ENCODE results near the gene LIN7A. TPM values are rescaled to one million over a fixed set of nuclear protein-coding genes. Genes with fewer than 3 reads are reported as not detected.

Gene LIN7A, protein sequence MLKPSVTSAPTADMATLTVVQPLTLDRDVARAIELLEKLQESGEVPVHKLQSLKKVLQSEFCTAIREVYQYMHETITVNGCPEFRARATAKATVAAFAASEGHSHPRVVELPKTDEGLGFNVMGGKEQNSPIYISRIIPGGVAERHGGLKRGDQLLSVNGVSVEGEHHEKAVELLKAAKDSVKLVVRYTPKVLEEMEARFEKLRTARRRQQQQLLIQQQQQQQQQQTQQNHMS
- polyA plus RNA-seq (2011; rRNA removed), result 8.1 and 10.4 TPM in 2 replicates
- polyA minus RNA-seq (2011; rRNA and poly(A)+ RNA removed), result 14.9 and 17.2 TPM in 2 replicates

DNA sequence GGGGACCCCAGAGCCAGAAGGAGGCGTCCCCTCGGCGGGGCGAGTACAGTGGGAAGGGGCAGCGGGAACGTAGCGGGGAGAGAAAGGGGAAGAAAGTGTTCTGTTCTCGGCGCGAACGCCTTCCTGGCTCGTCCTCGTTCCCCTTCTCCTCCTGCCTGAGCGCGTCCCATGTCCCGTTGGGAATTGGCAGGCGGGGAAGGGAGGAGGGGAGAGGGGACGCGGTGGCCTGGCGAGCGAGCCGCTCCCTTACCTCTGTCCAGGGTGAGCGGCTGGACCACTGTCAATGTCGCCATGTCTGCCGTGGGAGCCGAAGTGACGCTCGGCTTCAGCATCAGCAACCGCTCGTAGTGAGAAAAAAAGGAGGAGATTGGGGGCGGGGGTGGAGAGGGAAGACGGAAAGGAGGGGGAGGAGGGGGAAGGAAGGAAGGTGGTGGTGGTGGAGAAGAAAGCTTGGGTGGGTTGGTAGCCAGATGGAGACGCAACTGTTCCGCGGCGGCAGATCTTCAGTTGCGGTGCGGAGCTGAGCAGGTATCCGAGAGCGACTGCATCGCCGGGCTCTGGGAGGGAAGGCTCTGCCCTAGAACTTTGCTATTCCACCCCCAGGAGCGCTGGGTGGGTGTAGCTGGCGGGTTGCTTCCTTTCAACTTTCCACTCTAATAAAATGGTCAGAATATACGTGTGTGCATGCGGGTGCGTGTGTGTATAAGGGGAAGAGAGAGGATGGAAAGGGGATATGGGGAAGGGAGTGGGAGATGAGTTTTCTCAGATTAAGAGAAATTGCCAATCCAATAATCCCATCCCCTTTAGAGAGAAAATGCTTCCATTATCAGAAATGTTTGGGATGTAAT, at the start of gene LIN7A:
Gene LIN7A, minus strand, starts transcription at position 544 of the 848 bp plus-strand sequence. Its CDS starts 212 bp downstream, at position 332.
- H3K27ac ChIP-seq (ENCODE audit: low read depth, low read length), result peak within 1 kb of the TSS; percentile 63
- H3K4me3 ChIP-seq (ENCODE audit: low read depth, low read length), result peak within 1 kb of the TSS; percentile 78
- POLR2A ChIA-PET, result no interaction called here
- DNase-seq (ENCODE audit: low read depth, low spot score), result no peak
- TF ChIP-seq, protein P1, sequence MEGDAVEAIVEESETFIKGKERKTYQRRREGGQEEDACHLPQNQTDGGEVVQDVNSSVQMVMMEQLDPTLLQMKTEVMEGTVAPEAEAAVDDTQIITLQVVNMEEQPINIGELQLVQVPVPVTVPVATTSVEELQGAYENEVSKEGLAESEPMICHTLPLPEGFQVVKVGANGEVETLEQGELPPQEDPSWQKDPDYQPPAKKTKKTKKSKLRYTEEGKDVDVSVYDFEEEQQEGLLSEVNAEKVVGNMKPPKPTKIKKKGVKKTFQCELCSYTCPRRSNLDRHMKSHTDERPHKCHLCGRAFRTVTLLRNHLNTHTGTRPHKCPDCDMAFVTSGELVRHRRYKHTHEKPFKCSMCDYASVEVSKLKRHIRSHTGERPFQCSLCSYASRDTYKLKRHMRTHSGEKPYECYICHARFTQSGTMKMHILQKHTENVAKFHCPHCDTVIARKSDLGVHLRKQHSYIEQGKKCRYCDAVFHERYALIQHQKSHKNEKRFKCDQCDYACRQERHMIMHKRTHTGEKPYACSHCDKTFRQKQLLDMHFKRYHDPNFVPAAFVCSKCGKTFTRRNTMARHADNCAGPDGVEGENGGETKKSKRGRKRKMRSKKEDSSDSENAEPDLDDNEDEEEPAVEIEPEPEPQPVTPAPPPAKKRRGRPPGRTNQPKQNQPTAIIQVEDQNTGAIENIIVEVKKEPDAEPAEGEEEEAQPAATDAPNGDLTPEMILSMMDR (IDR thresholded peaks at IDR 0.05; ENCODE audit: low read depth, low read length), result no peak
- CTCF ChIA-PET, result interaction anchor here (1.1 kb wide), 2 partner anchors 8 to 321 kb away, joined by 3 read pairs; no protein-coding TSS in a partner anchor
- peaks cover 6% of the 10 kb centered on the region; the same call in 1 of the 2 replicates for H3K9me3 ChIP-seq (ENCODE audit: control insufficient read depth, insufficient read depth, low read length)
- H3K27me3 ChIP-seq (ENCODE audit: control insufficient read depth, insufficient read depth, low read length), result no peaks in the 10 kb centered on the region

DNA sequence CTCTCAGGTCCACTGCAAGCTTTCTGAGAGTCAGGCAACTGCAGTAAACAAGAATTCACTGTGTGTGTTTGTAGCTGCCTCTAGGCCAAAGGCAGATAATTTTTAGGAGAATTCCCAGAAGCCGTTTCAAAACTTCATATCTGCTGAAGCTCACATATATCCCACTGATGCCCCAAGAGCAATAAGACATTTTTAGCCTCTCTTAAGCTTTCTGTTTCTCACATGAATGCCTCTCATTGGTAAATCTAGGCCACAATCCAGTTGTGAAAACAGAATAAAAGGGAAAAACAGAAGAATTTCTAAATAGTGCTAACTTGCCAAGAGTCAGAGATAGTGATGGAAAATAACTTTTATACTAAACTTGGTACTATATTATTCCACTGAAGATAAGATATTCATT, 48.5 kb upstream of the LIN7A start:
- no peak for DNase-seq (ENCODE audit: low read depth, low spot score)

DNA sequence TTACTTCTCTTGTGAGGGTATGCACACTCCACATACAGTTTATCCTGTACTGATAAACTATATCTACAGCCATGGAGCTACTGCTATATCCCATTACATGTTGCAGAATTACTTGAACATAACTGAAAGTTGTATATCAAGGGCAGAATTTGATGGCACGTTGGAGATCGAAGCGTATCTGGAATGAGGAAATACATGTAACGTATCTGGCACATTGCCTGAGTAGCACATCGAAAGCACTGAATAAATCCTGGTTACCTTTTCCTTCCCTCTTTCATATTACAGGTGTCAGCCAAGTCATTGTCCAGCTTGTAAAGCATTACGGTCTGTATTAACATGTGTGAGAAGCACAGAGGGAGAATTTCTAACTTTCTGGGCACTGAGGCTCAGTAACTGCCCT, 42.1 kb upstream of the LIN7A start:
- Histone ChIP-seq H3K4me3 (ENCODE audit: low read depth, low read length) (no peak overlapping the region), H3K27me3 (ENCODE audit: control insufficient read depth, insufficient read depth, low read length) (no peaks in the 10 kb centered on the region), H3K27ac (ENCODE audit: low read depth, low read length) (no peak overlapping the region), H3K9me3 (ENCODE audit: control insufficient read depth, insufficient read depth, low read length) (no peaks in the 10 kb centered on the region)
- POLR2A ChIA-PET, result no interaction called here
- no peak for DNase-seq (ENCODE audit: low read depth, low spot score)
- CTCF ChIA-PET, result no interaction called here
- TF ChIP-seq, protein P1 (IDR thresholded peaks at IDR 0.05; ENCODE audit: low read depth, low read length), result no peak

More for the DNA sequence above, 48.5 kb upstream of the LIN7A start:
- Histone ChIP-seq H3K27me3 (ENCODE audit: control insufficient read depth, insufficient read depth, low read length) (no peaks in the 10 kb centered on the region), H3K9me3 (ENCODE audit: control insufficient read depth, insufficient read depth, low read length) (no peaks in the 10 kb centered on the region), H3K27ac (ENCODE audit: low read depth, low read length) (no peak overlapping the region), H3K4me3 (ENCODE audit: low read depth, low read length) (no peak overlapping the region)
- TF ChIP-seq, protein P1 (IDR thresholded peaks at IDR 0.05; ENCODE audit: low read depth, low read length), result no peak
- ChIA-PET POLR2A (no interaction called here), CTCF (no interaction called here)

DNA sequence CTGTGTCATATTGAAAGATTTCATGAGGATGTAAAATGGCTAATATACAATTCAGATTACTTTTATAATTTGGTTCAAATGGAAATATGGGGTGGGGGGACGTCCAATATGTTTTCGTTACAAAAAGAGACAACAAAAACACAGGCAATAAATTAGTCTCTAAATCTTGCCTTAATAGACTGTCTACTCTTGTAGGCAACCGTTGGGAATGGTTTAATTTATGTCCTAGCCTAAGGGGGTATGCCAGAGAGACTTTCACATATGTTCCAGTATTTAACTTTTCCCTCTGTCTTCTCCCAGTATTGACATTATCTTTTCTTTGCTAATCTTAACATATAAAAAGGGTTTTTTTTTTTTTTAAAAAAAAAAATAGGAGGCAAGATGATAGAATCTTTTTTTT, 41.5 kb upstream of the LIN7A start:
- Histone ChIP-seq H3K27ac (ENCODE audit: low read depth, low read length) (no peak overlapping the region), H3K9me3 (ENCODE audit: control insufficient read depth, insufficient read depth, low read length) (no peaks in the 10 kb centered on the region), H3K27me3 (ENCODE audit: control insufficient read depth, insufficient read depth, low read length) (no peaks in the 10 kb centered on the region), H3K4me3 (ENCODE audit: low read depth, low read length) (no peak overlapping the region)
- CTCF ChIA-PET, result no interaction called here
- POLR2A ChIA-PET, result no interaction called here
- DNase-seq (ENCODE audit: low read depth, low spot score), result no peak
- TF ChIP-seq, protein P1 (IDR thresholded peaks at IDR 0.05; ENCODE audit: low read depth, low read length), result no peak

DNA sequence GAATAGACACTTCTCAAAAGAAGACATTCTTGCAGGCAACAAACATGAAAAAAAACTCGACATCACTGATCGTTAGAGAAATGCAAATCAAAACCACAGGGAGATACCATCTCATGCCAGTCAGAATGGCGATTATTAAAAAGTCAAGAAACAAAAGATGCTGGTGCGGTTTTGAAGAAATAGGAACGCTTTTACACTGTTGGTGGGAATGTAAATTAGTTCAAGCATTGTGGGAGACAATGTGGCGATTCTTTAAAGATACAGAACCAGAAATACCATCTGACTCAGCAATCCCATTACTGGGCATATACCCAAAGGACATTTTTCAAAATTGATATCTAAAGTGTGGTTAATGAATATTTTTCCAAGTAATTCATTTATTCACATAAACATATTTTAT, 39.6 kb upstream of the LIN7A start:
- ChIA-PET CTCF (no interaction called here), POLR2A (no interaction called here)
- Histone ChIP-seq H3K9me3 (ENCODE audit: control insufficient read depth, insufficient read depth, low read length) (no peaks in the 10 kb centered on the region), H3K27ac (ENCODE audit: low read depth, low read length) (no peak overlapping the region), H3K27me3 (ENCODE audit: control insufficient read depth, insufficient read depth, low read length) (no peaks in the 10 kb centered on the region), H3K4me3 (ENCODE audit: low read depth, low read length) (no peak overlapping the region)
- TF ChIP-seq, protein P1 (IDR thresholded peaks at IDR 0.05; ENCODE audit: low read depth, low read length), result no peak
- DNase-seq (ENCODE audit: low read depth, low spot score), result no peak
